GM12864 (cell line): ENCODE data around the gene MYH14.
A peak's percentile ranks its signal among the peaks of the same experiment; 100 is the strongest.

Experiments
- DNase-seq: peaks from one replicate; pipeline ENCODE4 v3.0.0-alpha.2; 2011; ENCODE audit warnings: low read depth
- H3K4me3 ChIP-seq: 2 replicates; pipeline ENCODE4 v1.5.1; 2011; ENCODE audit warnings: mild to moderate bottlenecking, low read depth, low read length, control low read depth
- CTCF ChIP-seq: IDR thresholded peaks from 2 replicates; pipeline ENCODE4 v1.5.1; 2011; ENCODE audit warnings: low read depth, mild to moderate bottlenecking, moderate library complexity, low read length, control low read depth, inconsistent platforms; ENCODE audit errors: missing control alignments

MYH14 gene

GRCh38 chr19:50252887-50253268, 49.5 kb downstream of the MYH14 start:
- no peak for TF ChIP-seq CTCF

GRCh38 chr19:50255115-50255514, 51.7 kb downstream of the MYH14 start:
- DNase-seq: no peak

More at GRCh38 chr19:50252887-50253268, 49.5 kb downstream of the MYH14 start:
- no peak for DNase-seq
- H3K4me3 ChIP-seq: no peak overlapping the region

GRCh38 chr19:50257141-50257540, 53.7 kb downstream of the MYH14 start:
- DNase-seq: no peak
- H3K4me3 ChIP-seq: no peak overlapping the region
- TF ChIP-seq CTCF: no peak

More at GRCh38 chr19:50255115-50255514, 51.7 kb downstream of the MYH14 start:
- H3K4me3 ChIP-seq: no peak overlapping the region
- peak; percentile 43 for TF ChIP-seq CTCF

GRCh38 chr19:50258918-50259372, 55.5 kb downstream of the MYH14 start:
- DNase-seq: no peak
- TF ChIP-seq CTCF: peak; percentile 67
- no peak overlapping the region for H3K4me3 ChIP-seq

GRCh38 chr19:50261446-50261970, 58.1 kb downstream of the MYH14 start:
- DNase-seq: no peak
- TF ChIP-seq CTCF: no peak
- H3K4me3 ChIP-seq: no peak overlapping the region

- no peak for DNase-seq
- no peak for TF ChIP-seq CTCF
- no peak overlapping the region for H3K4me3 ChIP-seq
Observed at GRCh38 chr19:50263176-50263575, 59.8 kb downstream of the MYH14 start.

- DNase-seq: no peak
- no peak for TF ChIP-seq CTCF
- H3K4me3 ChIP-seq: no peak overlapping the region
Observed at GRCh38 chr19:50264483-50265186, 61.2 kb downstream of the MYH14 start.
